ENCODE results near the gene NXPE3. TPM values are rescaled to one million over a fixed set of nuclear protein-coding genes. Genes with fewer than 3 reads are reported as not detected.

NXPE3 gene
- total and polyA plus RNA-seq, 12 donors = 7.6 to 50.3 (median 33.8) TPM

DNA sequence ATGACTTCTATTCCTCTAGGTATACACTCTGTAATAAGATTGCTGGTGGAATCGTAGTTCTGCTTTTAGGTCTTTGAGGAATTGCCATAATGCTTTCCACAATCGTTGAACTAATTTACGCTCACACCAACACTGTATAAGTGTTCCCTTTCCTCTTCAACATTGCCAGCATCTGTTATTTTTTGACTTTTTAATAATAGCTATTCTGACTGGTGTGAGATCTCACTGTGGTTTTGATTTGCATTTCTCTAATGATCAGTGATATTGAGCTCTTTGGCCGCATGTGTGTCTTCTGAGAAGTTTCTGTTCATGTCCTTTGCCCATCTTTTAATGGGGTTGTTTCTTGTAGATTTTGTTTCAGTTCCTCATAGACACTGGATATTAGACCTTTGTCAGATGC is 12.8 kb downstream of the NXPE3 start:
- Histone ChIP-seq H3K4me1 (peaks cover 0 to 7% (median 0%) of the 10 kb centered on the region in 9 donors), H3K9me3 (peaks cover 0 to 13% (median 0%) of the 10 kb centered on the region in 11 donors), H3K27ac (no peak overlapping the region), H3K27me3 (no peaks in the 10 kb centered on the region), H3K4me3 (no peak overlapping the region), H3K36me3 (peaks cover 0 to 98% (median 26%) of the 10 kb centered on the region in 9 donors)
- ATAC-seq (no peak), DNase-seq (no peak)
- TF ChIP-seq CTCF (IDR thresholded peaks at IDR 0.05) = no peak
- 92 to 95% methylated on average over 4 of the region's 4 CpGs for WGBS, 2 donors
- intact Hi-C loops (cut with DNase I) = no loop called here

GRCh38 chr3:101796077-101796680 is 17.2 kb downstream of the NXPE3 start:
- no peak for ATAC-seq
- H3K36me3 ChIP-seq = peaks cover 0 to 87% (median 8%) of the 10 kb centered on the region in 9 donors
- H3K4me3 ChIP-seq = no peak overlapping the region
- H3K27ac ChIP-seq = no peak overlapping the region
- TF ChIP-seq CTCF (IDR thresholded peaks at IDR 0.05) = no peak
- DNase-seq = no peak
- WGBS, 2 donors = 96 to 100% methylated on average over 3 of the region's 3 CpGs
- H3K27me3 ChIP-seq = no peaks in the 10 kb centered on the region
- intact Hi-C loops (cut with DNase I) = no loop called here
- peaks cover 0 to 13% (median 0%) of the 10 kb centered on the region in 11 donors for H3K9me3 ChIP-seq
- H3K4me1 ChIP-seq = peaks cover 0 to 4% (median 0%) of the 10 kb centered on the region in 9 donors

DNA sequence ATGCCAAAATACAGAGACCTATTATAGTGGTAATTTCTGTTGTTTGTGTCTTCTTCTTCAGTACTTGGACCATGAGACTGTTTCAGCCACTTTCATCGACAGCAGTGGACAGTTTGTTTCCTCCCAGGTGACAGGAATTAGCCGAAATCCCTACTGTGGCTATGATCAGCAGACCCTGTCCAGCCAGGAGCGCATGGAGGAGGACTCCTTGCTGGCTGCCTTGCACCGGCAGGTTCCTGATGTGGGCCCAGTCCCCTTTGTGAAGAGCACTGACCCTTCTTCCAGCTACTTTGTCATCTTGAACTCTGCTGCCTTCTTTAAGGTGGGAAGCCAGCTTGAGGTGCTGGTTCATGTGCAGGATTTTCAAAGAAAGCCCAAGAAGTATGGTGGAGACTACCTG is 22.2 kb downstream of the NXPE3 start:
- H3K4me3 ChIP-seq = no peak overlapping the region
- no peak for ATAC-seq
- 88 to 90% methylated on average over 4 of the region's 4 CpGs for WGBS, 2 donors
- H3K4me1 ChIP-seq = peaks cover 0 to 10% (median 0%) of the 10 kb centered on the region in 9 donors
- H3K36me3 ChIP-seq = peaks cover 0 to 84% (median 12%) of the 10 kb centered on the region in 9 donors
- no peaks in the 10 kb centered on the region for H3K9me3 ChIP-seq
- TF ChIP-seq CTCF (IDR thresholded peaks at IDR 0.05) = no peak
- H3K27me3 ChIP-seq = no peaks in the 10 kb centered on the region
- no peak for DNase-seq
- no peak overlapping the region for H3K27ac ChIP-seq
- intact Hi-C loops (cut with DNase I) = loop anchor here in 8 of 10 donors (5.0 to 10.0 kb wide), 3 partner anchors 734 to 744 kb away; no protein-coding TSS in a partner anchor

DNA sequence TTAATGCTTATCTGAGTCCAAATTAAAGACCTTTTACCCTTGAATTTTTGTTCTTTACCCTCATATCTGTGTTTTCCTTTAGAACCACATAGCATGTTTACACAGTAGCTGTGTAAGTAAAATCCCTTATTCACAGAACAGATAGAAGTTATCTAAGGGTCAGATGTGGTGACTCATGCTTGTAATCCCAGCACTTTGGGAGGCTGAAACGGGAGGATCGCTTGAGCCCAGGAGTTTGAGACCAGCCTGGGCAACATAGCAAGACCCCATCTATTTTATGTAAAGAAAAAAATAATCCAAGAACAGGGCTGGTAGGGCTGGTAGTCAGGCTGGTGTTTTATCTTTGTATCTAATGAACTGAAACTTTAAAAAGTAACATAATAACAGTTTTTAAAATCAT is 23.2 kb downstream of the NXPE3 start:
- no peak for TF ChIP-seq CTCF (IDR thresholded peaks at IDR 0.05)
- intact Hi-C loops (cut with DNase I) = loop anchor here in 8 of 10 donors (2.0 to 10.0 kb wide), 4 partner anchors 425 to 743 kb away; no protein-coding TSS in a partner anchor
- peaks cover 0 to 84% (median 12%) of the 10 kb centered on the region in 9 donors for H3K36me3 ChIP-seq
- H3K4me1 ChIP-seq = peaks cover 0 to 10% (median 0%) of the 10 kb centered on the region in 9 donors
- 88 to 95% methylated on average over 2 of the region's 2 CpGs for WGBS, 2 donors
- H3K27ac ChIP-seq = no peak overlapping the region
- no peaks in the 10 kb centered on the region for H3K9me3 ChIP-seq
- ATAC-seq (no peak), DNase-seq (no peak)
- no peaks in the 10 kb centered on the region for H3K27me3 ChIP-seq
- no peak overlapping the region for H3K4me3 ChIP-seq

Measured in heart right ventricle (tissue), 16 donors.